Stimulated activated CD4-positive, alpha-beta T cell treated with anti-CD3 and anti-CD28 coated beads, Interleukin-15, amount 100 ng/mL, for 24 hours (primary cell): ENCODE data around the gene MYO5B.

Source experiments
- DNase-seq: peaks from one replicate; pipeline ENCODE4 v3.0.0-alpha.2; 2020

Gene MYO5B

DNA sequence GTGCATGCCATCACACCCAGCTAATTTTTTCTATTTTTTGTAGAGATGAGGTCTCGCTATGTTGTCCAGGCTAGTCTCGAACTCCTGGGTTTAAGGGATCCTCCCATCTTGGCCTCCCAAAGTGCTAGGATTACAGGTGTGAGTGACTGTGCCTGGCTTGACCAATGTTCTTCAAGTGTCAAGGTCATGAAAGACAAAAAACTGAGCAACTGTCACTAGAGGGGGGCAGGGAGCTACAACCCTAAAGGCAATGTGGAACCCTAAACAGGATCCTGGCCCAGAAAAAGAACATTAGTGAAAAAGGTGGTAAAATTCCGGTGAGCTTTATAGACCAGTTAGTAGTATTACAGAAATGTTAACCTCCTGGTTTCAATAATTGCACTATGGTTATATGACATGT is 7.3 kb downstream of the MYO5B start:
- DNase-seq, result no peak

DNA sequence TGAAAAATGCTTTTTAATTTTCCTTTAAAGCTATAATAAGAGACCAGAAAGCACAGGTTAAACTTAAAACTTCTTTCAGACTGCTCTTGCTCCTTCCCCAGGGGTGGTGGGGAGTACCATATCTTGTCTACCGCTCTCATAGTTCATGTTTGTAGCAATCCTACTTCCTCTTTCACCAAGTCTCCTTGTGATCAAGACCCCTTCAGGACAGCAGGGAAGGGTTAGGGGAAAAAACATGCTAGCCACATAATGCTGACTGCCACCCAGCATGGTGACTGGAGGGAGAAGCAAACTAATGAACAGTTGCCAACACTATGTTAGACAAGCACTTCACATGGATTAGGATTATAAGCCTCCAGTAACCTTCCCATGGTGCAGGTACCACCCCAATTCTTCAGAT is 8.6 kb downstream of the MYO5B start:
- DNase-seq, result no peak

DNA sequence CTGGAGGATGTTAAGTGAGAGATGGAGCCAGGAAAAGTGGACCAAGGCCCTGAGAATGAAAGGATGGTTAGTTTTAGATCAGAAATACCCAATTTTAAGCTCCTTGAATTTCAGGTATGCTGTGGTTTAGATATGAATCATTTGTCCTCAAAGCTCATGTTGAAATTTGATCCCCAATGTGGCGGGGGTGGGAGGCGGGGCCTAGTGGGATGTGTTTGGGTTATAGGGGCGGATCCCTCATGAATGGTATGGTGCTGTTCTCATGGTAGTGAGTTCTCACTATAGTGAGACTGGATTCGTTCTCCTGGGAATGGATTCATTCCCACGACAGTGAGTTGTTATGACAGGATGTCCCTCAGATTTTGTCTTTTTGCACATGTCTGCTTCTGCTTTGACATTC is 11.4 kb downstream of the MYO5B start:
- DNase-seq, result no peak

DNA sequence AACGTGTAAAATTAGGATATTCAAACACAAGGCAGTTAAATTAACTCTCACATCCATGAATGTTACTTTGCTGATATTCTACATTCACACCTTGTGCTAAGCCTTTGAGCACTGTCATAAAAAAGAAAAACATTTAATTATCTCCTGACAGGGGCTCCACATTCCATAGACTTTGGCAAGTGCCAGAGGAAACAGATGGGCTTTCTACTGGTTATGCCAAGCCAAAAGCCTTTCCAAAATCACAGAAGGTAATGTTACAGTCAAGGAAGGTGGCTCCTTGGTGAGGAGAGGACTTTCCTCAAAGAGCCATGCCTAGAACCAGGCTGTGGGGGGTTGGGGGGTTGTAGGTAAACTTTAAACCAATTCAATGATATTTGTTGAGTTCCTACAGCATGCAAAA is 12.4 kb downstream of the MYO5B start:
- DNase-seq, result no peak

DNA sequence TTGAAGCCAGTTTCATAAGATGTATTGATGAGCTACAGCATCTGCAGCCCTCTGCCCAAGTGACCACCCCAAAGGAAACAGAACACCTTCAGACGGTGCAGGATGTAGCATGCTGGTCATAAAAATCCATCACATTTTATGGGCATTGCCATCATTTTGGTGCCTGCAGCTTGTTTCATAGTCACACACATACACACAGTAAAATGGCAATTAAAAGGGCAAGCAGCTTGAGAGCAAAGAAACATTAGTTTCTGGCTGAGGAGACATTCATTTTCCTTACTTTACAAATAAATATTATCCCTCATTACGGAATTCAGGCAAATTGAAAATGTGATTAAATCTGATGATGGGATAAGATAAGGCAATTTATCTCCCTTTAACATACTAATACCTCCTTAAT is 13.4 kb downstream of the MYO5B start:
- DNase-seq, result no peak

DNA sequence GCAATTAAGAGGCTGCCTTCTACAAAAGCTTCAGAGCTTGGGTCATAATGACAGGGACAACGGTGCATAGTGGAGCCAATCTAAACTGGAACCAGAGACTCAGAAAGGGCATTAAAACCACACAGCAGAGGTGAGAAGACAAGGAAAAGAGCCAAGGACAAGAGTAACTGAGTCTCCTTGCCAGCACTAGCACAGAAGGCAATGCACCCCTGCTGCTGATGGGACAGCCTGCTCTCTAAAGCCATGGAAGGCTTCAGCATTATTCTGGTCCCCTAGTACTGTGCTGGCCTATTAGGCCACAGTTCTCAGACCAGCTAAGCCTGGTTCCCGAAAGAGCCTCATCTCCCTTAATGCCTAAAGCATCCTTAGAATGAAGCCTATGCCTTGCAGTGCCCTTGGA is 15.5 kb downstream of the MYO5B start:
- DNase-seq, result no peak

DNA sequence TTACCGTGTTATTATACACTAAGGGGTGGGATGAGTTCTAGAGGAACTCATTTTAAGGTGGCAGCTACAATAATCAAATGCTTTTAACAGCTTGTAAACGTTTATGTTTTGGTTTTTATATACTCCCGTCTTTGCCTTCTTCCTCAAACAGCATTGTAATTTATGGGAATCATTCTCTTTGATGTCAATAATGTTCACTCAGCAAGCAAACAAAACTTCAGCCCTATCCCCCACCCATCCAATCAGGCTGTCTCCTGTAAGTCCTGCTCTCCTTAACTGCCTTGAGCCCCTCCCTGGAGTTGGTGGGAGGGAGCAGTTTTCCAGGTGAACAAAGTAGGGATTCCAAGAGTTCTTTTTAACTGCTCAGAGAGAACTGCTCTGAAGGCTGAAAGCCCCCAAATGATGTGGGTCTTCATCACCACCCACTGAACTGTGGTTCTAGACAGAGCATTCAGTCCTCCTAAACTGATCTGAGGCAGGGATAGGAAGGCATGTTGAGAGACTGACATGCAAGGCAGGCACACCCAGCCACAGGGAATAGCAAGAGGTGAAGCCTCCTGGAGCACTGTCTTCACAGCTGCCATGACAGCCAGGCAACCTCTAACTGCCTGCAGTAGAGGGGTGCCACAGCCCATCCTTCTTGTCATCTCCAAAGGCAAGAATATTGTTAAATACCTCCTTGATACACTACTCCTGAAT is 17.5 kb downstream of the MYO5B start:
- no peak for DNase-seq

DNA sequence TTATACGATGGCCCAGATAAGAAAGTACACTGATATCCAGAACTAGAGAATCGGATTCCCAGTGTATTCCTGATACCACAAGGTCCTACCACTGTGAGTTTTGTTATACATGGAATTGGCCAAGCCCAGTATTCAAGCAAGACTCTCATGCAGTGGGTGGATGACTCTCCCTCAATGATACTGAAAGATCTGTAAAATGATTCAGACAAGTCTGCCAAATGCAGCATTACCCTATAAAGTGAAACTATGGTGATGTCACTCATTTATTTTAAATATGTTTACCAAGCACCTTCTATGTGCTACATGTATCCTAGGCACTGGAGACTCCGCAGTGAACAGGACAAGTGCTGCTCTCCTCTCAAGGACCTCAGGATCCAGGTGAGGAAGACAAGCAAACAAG is 22.6 kb downstream of the MYO5B start:
- DNase-seq, result no peak

DNA sequence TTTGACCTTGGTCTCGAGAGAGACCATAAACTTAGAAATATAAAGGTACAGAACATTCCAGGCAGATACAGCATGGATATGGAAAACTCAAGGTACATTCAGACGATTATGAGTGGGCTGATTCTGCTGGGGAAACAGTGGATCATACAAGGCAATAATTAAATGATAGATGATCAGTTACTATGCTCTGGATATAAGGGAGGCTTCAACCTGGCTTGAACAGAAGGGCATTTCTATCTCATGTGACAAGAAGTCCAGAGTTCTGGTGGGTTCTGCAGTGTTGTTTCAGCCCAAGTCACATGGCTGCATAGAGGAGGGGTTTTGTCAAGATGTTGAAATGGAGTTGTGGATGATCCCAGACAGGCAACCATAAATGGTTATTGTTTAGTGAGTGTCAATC is 23.5 kb downstream of the MYO5B start:
- DNase-seq, result no peak

DNA sequence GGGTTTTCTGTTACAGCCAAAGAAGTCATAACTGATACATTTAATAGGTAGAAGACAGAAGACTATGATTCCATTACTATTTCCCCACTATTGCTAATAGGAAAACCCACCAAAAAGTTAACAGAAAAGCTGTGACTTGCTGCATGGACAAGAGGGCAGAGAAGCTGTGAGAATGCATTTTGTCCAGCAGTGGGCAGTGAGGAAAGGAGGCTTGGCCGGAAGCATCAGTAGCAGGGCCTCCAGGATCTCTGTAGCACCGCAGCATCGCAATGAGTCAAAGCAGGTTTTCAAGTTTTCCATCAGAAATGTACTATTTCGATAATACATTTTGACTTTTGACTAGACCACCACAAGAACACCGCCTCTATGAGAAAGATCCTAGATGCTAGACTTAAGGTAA is 24.9 kb downstream of the MYO5B start:
- DNase-seq, result no peak

DNA sequence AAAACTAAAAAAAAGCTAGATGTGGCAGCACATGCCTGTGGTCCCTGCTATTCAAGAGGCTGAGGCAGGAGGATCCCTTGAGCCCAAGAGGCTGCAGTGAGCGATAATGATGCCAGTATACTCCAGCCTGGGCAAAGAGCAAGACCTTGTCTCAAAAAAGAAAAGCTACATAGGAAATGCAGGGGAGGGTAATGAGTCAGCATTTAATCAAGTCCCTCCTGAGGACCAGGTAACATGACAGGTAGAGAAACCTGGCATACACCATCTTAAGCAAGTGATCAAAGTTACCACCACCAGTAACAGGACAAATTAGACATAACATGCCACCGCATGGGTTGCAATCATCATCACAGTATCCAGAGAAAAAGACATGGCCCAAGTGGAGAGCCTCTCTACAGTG is 25.8 kb downstream of the MYO5B start:
- DNase-seq, result no peak

DNA sequence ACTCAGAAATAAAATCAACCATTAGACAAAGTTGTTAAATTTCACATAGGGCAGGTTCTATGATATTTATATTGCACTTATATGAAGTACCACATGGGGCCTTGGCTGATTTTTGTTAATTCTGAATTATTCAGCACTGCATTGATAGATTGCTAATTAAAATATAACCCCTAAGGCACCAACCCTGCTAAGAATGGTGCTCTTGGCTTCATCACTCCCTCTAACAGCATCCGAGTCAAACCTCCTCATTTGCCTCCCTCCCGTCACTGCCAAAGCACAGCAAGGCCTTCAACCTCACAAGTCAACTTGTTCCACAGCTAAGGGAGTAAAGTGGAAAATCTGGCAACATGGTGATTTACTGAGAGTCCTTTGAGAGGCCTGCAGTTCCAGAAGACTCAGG is 27.0 kb downstream of the MYO5B start:
- DNase-seq, result no peak

DNA sequence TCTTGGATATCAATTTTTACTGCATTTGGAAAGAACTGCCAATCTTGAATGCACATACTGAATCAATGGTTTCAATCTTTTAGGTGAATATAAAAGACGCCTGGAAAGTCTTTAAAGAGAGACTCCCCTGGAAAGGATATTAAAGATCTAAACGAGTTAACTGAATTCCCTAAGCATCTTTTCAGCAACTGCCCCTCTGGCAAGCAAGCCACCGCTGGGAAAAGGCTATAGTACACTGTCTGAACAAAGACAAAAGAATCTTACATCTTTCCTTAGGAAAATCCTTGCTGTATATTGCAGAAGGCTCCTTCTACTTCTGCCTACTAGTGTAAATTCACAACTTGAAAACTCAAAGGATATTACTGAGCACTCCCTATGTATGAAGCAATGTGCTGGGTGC is 28.0 kb downstream of the MYO5B start:
- no peak for DNase-seq

DNA sequence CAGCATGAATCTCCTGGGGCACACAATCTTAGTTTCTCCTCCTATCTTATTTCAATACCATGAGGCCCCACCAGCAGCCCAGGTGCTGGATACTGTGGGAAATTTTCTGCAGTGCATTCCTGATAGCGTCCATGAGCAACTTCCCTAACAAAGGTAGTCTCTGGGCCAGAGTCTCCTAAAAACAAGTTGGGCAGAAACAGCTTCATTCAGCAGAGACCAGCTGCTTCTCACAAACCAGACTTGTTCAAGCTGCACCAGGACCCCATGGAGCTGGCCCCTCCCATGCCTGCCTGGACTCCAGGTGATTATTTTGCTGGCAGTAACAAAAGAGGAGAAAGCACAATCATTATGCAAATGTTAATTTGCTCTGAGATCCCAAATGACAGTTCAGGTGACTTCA is 31.4 kb downstream of the MYO5B start:
- no peak for DNase-seq

DNA sequence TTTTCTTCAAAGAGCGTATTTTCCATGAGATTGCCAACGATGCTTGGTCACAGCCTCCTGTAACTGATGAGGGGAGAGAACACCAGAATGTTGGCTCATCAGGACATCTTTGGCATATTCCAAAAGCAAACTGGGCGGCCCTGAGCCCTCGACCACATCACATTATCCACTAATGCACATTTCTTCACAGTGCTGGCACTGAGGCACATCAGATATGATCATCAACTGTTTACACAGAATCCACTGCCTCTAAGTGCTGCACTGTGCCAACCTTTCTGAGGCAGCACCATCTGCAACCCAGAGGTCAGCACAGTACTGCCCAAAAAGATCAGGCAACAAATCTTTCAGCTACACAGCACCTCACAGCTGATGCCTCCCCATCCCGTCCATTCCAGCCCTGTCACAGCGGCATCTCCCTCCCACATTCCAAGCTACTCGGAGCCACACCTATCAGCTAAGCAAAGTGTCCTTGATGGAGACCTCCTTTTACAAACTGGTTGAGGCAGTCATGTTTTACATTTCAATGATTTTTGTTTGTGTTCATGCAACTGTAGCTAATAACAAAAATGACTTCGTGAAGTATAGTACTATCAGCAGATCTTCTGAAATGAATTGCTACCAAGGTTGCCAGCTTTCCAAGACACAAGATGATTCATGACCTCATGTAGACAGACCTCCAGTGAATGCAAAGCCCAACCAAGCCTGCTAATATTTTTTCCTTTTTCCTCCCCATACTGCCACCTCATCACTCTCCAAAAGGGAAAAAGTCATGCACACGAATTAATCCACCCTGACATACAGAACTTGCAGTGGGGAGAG is 32.3 kb downstream of the MYO5B start:
- DNase-seq, result no peak

DNA sequence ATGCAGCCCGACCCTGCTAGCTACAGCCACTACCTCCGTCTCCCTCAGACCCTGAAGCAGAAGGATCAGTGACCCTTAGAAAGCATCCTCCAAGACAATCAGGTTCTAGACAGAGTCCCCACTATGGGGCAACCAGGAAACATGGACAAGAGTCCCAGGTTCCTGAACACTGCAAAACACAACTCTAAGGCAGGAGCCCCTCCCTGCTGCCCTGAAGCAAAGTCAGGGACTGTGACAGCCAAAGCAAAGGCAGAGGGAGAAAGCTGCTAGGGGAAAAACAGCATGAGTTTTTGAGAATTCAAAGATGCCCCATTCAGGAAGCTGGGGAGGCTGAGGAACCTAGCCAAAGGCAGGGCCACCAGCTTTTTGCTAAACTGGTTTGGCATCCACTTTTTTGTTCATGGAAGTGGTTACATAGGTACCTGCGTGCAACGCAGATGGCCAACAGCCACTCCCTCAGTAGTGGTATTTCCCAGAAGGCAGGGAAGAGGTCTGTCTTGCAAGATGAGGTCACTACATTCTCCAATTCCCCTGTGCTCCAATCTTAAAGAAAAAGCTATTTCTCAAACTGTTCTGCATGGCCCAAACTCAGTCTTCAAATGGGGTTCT is 33.2 kb downstream of the MYO5B start:
- no peak for DNase-seq

DNA sequence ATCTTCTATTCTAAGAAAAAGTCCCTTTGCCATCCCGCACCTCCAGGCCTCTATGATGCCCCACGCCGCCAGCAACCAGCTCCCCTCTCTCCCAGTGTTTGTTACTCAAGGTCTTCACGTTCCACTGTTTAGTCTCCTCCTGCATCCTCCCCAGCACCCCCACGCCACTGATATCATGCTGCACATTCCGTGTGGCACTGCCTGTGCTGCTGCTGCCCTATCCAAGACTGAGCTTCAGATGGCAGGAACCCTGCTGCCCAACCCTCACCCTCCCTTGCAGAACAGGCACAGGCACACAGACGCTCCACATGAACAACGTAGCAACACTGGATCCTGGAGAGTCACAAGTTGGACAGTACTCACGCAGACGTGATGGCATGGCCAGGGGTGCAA is 35.3 kb downstream of the MYO5B start:
- DNase-seq, result no peak

DNA sequence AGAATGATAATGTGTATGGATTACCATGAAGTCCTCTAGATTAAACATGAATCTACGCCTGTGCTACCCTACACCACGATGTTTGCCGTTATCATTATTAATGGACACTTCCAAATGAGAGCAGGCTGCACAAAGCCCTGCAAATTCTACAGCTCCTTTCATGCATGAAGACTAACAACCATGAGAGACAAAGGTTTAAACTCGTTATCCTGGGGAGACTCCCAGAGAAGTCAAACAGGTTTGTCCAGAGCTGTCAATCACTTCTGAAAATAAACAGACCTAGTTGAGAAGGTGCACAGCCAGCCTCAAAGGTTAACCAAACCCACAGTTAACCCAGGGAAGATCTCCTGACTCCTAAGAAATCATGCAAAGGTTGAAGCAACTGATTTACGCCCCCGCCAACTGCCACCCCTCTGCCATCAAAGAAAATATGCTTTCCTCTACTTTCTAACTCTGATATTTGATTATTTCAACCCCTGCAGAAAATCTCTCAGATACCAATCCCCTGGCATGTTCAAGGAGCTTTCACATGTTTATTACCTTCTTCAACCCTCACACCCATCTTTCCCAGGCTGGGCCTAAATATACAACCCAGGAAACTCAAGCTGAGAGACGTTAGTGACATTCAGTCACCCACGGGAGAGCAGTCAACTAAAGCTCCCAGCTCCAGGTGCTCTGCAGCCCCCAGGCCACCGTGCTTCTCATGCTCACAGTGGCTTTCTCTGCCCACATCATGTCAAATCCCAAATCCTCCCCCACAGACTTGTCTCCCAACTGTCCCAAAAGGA is 35.9 kb downstream of the MYO5B start:
- DNase-seq, result no peak

DNA sequence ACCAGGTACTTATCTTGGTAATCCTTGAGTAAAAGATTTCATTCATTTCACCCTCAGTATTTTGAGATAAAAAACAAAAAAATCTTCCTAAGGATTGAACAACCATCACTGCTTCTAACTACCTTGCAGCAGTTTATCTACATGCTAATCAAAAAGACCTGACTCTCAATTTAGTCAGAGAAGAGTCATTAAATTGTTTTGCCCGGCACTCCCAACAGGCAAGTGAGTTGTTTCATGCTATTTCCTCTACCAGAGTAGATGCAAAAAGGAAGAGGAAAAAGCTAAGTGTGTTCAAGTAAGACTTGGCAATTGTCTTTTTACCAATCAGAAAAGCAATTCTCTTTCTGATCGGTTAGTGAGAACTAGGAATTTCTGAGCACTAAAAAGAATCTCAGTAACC is 39.5 kb downstream of the MYO5B start:
- DNase-seq, result no peak

DNA sequence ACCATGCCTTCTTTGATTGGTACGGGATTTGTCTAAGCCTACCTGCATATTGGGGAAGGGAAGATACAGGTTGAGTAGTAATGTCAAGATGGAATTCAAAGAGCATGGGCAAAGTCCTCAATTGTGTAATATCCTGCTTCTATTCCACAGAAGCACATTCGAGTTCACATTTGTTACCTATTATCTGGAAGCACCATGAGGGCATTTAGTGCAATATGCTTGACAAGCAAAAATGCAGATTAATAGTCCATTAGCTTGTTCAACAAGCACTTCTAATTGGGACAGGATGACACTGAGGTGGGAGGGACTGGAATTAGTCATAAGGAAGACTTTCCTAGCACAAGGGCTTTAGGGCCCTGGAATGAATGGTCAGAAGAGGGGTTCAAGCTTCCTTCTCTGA is 40.5 kb downstream of the MYO5B start:
- DNase-seq, result no peak

DNA sequence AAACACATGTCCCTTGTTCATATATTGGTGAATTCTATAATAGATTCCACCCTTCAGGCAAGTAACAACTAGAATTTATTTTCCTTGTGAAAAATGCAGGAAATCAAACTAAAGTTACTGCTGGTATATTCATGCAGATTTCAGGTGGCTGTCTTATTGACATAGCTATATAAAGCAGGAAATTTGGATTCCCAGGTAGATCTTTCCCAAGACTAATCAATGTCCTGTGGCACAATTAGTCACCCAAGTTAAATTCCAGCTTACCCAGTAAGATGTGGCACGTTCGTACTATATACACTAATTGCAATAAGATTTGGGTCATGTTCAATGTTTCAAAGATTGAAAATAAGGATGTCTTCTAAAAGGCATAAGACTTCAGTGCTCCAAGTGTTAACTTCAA is 42.0 kb downstream of the MYO5B start:
- no peak for DNase-seq

DNA sequence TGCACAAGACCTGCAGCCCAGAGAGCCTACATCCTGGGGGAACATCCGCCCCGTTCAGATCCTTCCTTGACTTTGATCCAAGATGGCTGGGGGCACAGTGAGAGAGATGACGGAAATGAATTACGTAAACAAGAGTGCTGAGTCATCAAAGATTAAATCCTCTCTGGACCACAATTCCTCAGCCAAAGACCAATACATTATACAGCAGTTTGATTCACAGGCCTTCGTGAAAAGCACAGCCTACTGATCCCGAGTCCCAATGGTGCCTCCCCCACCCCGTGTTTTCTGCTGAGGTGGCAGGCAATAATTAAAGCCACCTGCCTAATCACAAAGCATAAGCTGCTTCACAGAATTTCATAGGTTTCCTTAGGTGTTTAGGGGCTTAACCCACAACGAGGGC is 43.0 kb downstream of the MYO5B start:
- no peak for DNase-seq

DNA sequence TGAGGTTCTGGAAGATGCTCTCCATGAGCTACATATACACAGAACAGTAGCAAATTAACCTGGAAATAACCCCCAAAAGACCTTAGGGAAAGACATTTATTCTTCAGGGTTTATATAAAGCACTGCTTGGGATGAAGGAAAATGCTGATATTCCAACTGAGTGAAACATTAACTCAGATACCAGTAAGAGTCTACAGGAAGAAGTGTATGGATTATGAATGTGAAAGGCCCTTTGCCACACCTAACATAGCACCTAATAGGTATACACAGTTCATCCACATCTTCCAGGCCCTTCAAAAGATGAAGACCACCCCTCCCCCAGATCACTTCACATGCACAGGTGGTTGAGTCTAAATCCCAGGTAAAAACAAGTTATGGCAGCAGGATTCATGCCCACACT is 50.4 kb downstream of the MYO5B start:
- no peak for DNase-seq

DNA sequence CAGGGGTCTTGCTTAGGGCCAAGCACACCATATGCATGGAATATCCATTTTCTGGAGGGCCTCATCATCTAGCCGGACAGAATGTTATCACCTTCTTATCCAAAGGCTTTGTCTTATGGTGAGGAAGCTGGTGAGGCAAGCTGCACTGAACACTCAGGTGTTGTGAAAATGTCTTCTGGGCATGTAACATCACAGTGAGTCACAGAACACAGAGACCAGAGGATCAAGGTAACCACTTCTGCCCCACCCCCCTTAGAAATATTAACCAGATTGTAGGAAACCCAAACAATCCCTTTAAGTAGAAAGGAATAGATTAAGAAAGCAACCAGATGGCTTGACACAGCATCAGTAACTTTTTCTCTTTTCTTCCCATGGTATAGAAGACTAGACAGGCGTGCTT is 51.1 kb downstream of the MYO5B start:
- DNase-seq, result no peak
